Panc1 (cell line): Measurements from ENCODE around the gene THUMPD2. TPM values are rescaled to one million over a fixed set of nuclear protein-coding genes. Genes with fewer than 3 reads are reported as not detected.

Experiments
- ATAC-seq: fragments of 200-7000 bp; cut with Tn5 transposase; 2 replicates; pipeline ENCODE4 v1.9.1; 2020; ENCODE audit warnings: mild to moderate bottlenecking, moderate library complexity
- BruUV-seq: library from RNA; stranded (reverse); fragments of 400-500 nt; replicated peaks from 2 replicates; lab custom pipeline; 2021; lab: Mats Ljungman, UMichigan
- CTCF ChIA-PET: fragments of 300-600 bp; sonication (Branson Sonifier 250); formaldehyde crosslinking; loops from one replicate; lab custom pipeline; 2022; ENCODE audit warnings: antibody characterized with exemption; lab: Charles Lee
- POLR2A ChIA-PET: fragments of 300-600 bp; sonication (Branson Sonifier 250); formaldehyde crosslinking; loops from one replicate; lab custom pipeline; 2022; ENCODE audit warnings: antibody characterized with exemption; lab: Charles Lee
- DNase-seq: peaks from one replicate; pipeline ENCODE4 v3.0.0-alpha.2; 2010; ENCODE audit warnings: low read depth, low spot score
- H3K27ac ChIP-seq: 2 replicates; pipeline ENCODE4 v1.5.1; 2011; ENCODE audit warnings: mild to moderate bottlenecking, low read length, inconsistent platforms
- H3K27me3 ChIP-seq: fragments of 200-500 bp; sonication (Bioruptor generic); 2 replicates; pipeline ENCODE4 v1.6.0; 2014; ENCODE audit warnings: low read length, inconsistent platforms; ENCODE audit not compliant: control insufficient read depth, insufficient read depth
- H3K36me3 ChIP-seq: fragments of 200-500 bp; sonication (Bioruptor generic); 2 replicates; pipeline ENCODE4 v1.5.1; 2014; ENCODE audit warnings: inconsistent platforms, mild to moderate bottlenecking, low read length, moderate library complexity; ENCODE audit not compliant: control insufficient read depth, insufficient read depth
- H3K4me1 ChIP-seq: 2 replicates; pipeline ENCODE4 v1.5.1; 2011; ENCODE audit warnings: inconsistent platforms, mild to moderate bottlenecking, low read length, moderate library complexity; ENCODE audit not compliant: control insufficient read depth, insufficient read depth
- H3K4me3 ChIP-seq, 2 experiments: 2 replicates each; pipeline ENCODE4 v1.5.1; 2011 to 2012; ENCODE audit warnings: low read depth in 2 of 2, low read length in 2 of 2, mild to moderate bottlenecking in 2 of 2, inconsistent platforms in 1 of 2, moderate library complexity in 1 of 2
- H3K9me3 ChIP-seq: fragments of 200-500 bp; sonication (Bioruptor generic); 2 replicates; pipeline ENCODE4 v1.5.1; 2014; ENCODE audit warnings: low read depth, mild to moderate bottlenecking, inconsistent platforms, low read length, moderate library complexity; ENCODE audit not compliant: control insufficient read depth, insufficient read depth
- POLR2AphosphoS5 ChIP-seq: IDR thresholded peaks from 2 replicates; pipeline ENCODE4 v1.6.1; 2012; ENCODE audit warnings: mild to moderate bottlenecking, low read depth, low read length, moderate library complexity
- REST ChIP-seq, 2 experiments: IDR thresholded peaks; 2 replicates each; pipeline ENCODE4 v1.6.1; 2011 to 2012; ENCODE audit warnings: low read depth in 2 of 2, control low read depth in 1 of 2, low read length in 1 of 2, mild to moderate bottlenecking in 1 of 2, moderate library complexity in 1 of 2; ENCODE audit not compliant: insufficient read depth in 1 of 2
- SIN3A ChIP-seq: IDR thresholded peaks from 2 replicates; pipeline ENCODE4 v1.6.1; 2012; ENCODE audit warnings: low read depth, mild to moderate bottlenecking, low read length, moderate library complexity, borderline replicate concordance; ENCODE audit not compliant: insufficient read depth
- TCF7L2 ChIP-seq: IDR thresholded peaks from 2 replicates; pipeline ENCODE4 v1.6.1; 2011; ENCODE audit warnings: mild to moderate bottlenecking, low read depth, low read length, inconsistent platforms
- in situ Hi-C: cut with HindIII; loops from 2 replicates; pipeline ENCODE4 v1.10.0; 2016; ENCODE audit warnings: low sequenced_read_pairs, low pct_unique_long_range_greater_than_20kb
- intact Hi-C: fragments of 100-400 bp; cut with micrococcal nuclease; formaldehyde crosslinking; loops from one replicate; pipeline ENCODE4 v1.10.0; 2022; ENCODE audit not compliant: unreplicated experiment
- total RNA-seq: library from RNA; stranded (reverse); gene quantifications from one replicate; pipeline ENCODE4 v1.2.1, GENCODE V29; 2021; ENCODE audit not compliant: unreplicated experiment
- TF ChIP-seq, protein P1 (sequence below): fragments of 450-650 bp; IDR thresholded peaks from 2 replicates; pipeline ENCODE4 v1.5.1; 2017; ENCODE audit warnings: mild to moderate bottlenecking

The THUMPD2 gene
- total RNA-seq, 1 experiment from 2014 or later: 13.7 TPM

DNA sequence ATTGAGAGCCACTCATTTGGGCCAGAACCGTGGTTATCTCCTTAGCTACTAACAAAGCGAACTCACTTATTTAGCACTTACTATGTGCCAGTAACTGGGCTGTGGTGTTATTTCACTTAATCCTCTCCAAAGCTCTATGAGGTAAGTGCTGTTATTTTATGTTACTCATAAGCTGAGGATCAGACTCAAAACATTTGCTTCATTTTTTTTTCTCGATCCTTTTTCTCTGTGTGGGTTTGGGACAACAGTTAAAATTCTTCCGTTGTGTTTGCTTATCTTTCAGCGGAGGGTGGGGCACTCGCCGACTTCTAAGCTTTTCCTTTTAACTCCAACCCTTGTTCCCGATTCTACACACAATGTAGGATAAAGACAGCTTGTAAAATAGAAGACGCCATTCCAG lies 60.6 kb downstream of the THUMPD2 start:
- Histone ChIP-seq H3K27me3 (peaks cover 6% of the 10 kb centered on the region; the same call in 1 of the 2 replicates), H3K4me1 (no peaks in the 10 kb centered on the region), H3K9me3 (no peaks in the 10 kb centered on the region), H3K36me3 (no peaks in the 10 kb centered on the region), H3K27ac (no peak overlapping the region), H3K4me3 (no peak overlapping the region)
- in situ Hi-C loops (no loop called here), intact Hi-C loops (no loop called here)
- ChIA-PET CTCF (no interaction called here), POLR2A (no interaction called here)
- no peak for ATAC-seq
- no peak for DNase-seq
- no TSS peak for BruUV-seq
- TF ChIP-seq POLR2AphosphoS5 (no peak), REST (IDR thresholded peaks at IDR 0.05; ENCODE audit: insufficient read depth in 1 of 2, low read depth in 2 of 2, low read length in 1 of 2) (no peak), TCF7L2 (no peak), SIN3A (no peak)
- TF ChIP-seq, protein P1, sequence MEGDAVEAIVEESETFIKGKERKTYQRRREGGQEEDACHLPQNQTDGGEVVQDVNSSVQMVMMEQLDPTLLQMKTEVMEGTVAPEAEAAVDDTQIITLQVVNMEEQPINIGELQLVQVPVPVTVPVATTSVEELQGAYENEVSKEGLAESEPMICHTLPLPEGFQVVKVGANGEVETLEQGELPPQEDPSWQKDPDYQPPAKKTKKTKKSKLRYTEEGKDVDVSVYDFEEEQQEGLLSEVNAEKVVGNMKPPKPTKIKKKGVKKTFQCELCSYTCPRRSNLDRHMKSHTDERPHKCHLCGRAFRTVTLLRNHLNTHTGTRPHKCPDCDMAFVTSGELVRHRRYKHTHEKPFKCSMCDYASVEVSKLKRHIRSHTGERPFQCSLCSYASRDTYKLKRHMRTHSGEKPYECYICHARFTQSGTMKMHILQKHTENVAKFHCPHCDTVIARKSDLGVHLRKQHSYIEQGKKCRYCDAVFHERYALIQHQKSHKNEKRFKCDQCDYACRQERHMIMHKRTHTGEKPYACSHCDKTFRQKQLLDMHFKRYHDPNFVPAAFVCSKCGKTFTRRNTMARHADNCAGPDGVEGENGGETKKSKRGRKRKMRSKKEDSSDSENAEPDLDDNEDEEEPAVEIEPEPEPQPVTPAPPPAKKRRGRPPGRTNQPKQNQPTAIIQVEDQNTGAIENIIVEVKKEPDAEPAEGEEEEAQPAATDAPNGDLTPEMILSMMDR: no peak

GRCh38 chr2:39717067-39717466 lies 62.0 kb downstream of the THUMPD2 start:
- DNase-seq: no peak
- in situ Hi-C loops: no loop called here

More at GRCh38 chr2:39717067-39717466, 62.0 kb downstream of the THUMPD2 start:
- Histone ChIP-seq H3K4me3 (no peak overlapping the region), H3K27me3 (peaks cover 9% of the 10 kb centered on the region; the same call in 1 of the 2 replicates), H3K4me1 (no peaks in the 10 kb centered on the region), H3K9me3 (no peaks in the 10 kb centered on the region), H3K27ac (no peak overlapping the region), H3K36me3 (no peaks in the 10 kb centered on the region)
- no peak for ATAC-seq
- POLR2A ChIA-PET: interaction anchor here (0.5 kb wide), 1 partner anchor 448 kb away, joined by 4 read pairs; no protein-coding TSS in a partner anchor
- BruUV-seq: no TSS peak
- CTCF ChIA-PET: no interaction called here
- intact Hi-C loops: no loop called here
- TF ChIP-seq SIN3A: no peak
- no peak for TF ChIP-seq POLR2AphosphoS5
- TF ChIP-seq, protein P1: no peak
- no peak for TF ChIP-seq TCF7L2
- TF ChIP-seq REST (IDR thresholded peaks at IDR 0.05; ENCODE audit: insufficient read depth in 1 of 2, low read depth in 2 of 2, low read length in 1 of 2): no peak
